Testis (tissue), 3 donors: ENCODE data around the gene NFATC2. TPM values are rescaled to one million over a fixed set of nuclear protein-coding genes. Genes with fewer than 3 reads are reported as not detected.

Source experiments
- DNase-seq: peaks from one replicate; pipeline ENCODE4 v3.0.0-alpha.2; 2019
- H3K27ac ChIP-seq, 2 donors: fragments of 200-600 bp; sonication (generic); one replicate each; pipeline ENCODE4 v1.5.1; 2019
- H3K27me3 ChIP-seq: fragments of 200-600 bp; sonication (generic); one replicate; pipeline ENCODE4 v1.5.1; 2019
- H3K36me3 ChIP-seq: fragments of 200-600 bp; sonication (generic); one replicate; pipeline ENCODE4 v1.5.1; 2017; ENCODE audit warnings: low read depth; ENCODE audit errors: missing control alignments
- H3K4me1 ChIP-seq: fragments of 200-600 bp; sonication (generic); one replicate; pipeline ENCODE4 v1.5.1; 2019
- H3K4me3 ChIP-seq, 2 donors: fragments of 200-600 bp; sonication (generic); one replicate each; pipeline ENCODE4 v1.5.1; 2017 to 2019
- H3K9me3 ChIP-seq: fragments of 200-600 bp; sonication (generic); one replicate; pipeline ENCODE4 v1.5.1; 2017
- POLR2A ChIP-seq: fragments of 450-650 bp; IDR thresholded peaks from one replicate; pipeline ENCODE4 v1.6.1; 2017; ENCODE audit warnings: antibody characterized with exemption, mild to moderate bottlenecking, moderate library complexity
- WGBS, 2 donors: methylation state at CpG; one replicate each; pipeline ENCODE4 v1.1.5; 2018; 5-methylcytosine and 5-hydroxymethylcytosine counted together
- intact Hi-C: fragments of 100-400 bp; cut with DNase I; formaldehyde crosslinking; loops from one replicate; pipeline ENCODE4 v1.15.1; 2023; ENCODE audit warnings: low total_unique reads
- polyA plus RNA-seq: library from polyadenylated mRNA; stranded (reverse); fragments of 350-450 nt; fragmentation: Illumina TruSeq; extraction: RNeasy Lipid Tissue Mini Kit (QIAGEN cat#74804); gene quantifications from one replicate; pipeline ENCODE4 v1.2.3, GENCODE V29; 2014; ENCODE audit warnings: low read depth, low replicate concordance; ENCODE audit not compliant: insufficient read depth
- total RNA-seq, 2 donors: library from RNA; depleted of rRNA; stranded (reverse); fragments of >200 nt; gene quantifications; one replicate each; pipeline ENCODE4 v1.2.3, GENCODE V29; 2016
- TF ChIP-seq, protein P1 (sequence below), 3 experiments: fragments of 450-650 bp in 2 of 3; fragments of 200-600 bp in 1 of 3; sonication (generic) in 1 of 3; IDR thresholded peaks; one replicate each; pipeline ENCODE4 v1.5.1; 2016 to 2019; ENCODE audit warnings: antibody characterized with exemption in 3 of 3, mild to moderate bottlenecking in 2 of 3, moderate library complexity in 1 of 3

The NFATC2 gene
- total and polyA plus RNA-seq, 3 donors from 2014 or later = 5.4 to 7.5 (median 6.5) TPM

DNA sequence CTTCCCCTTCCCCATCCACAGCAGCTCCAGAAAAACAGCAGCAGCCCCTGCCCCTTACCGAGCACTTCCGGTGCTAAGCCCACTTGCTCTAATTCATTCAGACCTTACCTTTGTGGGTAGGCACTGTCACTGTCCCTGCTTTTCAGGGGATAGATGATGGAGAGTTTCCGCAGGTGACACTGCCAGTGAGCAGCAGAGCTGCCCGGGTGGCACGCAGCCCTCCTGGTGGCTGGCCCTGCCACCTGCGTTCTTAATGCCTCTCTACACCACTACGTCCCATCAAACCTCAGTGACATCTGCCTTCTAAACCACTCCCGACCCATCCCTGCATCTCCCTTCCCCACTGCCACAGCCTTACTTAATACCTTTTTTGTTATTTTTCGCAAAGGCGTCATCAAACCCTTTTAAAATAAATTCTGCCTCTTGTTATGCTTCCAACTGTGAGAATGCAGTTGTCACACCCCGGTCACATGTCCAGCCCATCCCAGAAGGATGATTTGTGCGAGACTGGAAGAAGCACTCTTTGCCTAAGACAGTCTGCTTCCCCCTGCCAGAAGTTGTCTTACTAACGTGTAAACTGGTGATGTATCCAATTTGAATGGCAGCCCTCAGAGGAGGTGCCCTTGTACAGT is 89.7 kb downstream of the NFATC2 start:
- no peak for DNase-seq
- peaks cover 14% of the 10 kb centered on the region for H3K4me1 ChIP-seq
- H3K9me3 ChIP-seq = no peaks in the 10 kb centered on the region
- H3K4me3 ChIP-seq = no peak overlapping the region
- intact Hi-C loops = no loop called here
- WGBS, 2 donors = 93 to 95% methylated on average over 13 of the region's 13 CpGs
- TF ChIP-seq, protein P1, sequence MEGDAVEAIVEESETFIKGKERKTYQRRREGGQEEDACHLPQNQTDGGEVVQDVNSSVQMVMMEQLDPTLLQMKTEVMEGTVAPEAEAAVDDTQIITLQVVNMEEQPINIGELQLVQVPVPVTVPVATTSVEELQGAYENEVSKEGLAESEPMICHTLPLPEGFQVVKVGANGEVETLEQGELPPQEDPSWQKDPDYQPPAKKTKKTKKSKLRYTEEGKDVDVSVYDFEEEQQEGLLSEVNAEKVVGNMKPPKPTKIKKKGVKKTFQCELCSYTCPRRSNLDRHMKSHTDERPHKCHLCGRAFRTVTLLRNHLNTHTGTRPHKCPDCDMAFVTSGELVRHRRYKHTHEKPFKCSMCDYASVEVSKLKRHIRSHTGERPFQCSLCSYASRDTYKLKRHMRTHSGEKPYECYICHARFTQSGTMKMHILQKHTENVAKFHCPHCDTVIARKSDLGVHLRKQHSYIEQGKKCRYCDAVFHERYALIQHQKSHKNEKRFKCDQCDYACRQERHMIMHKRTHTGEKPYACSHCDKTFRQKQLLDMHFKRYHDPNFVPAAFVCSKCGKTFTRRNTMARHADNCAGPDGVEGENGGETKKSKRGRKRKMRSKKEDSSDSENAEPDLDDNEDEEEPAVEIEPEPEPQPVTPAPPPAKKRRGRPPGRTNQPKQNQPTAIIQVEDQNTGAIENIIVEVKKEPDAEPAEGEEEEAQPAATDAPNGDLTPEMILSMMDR (IDR thresholded peaks at IDR 0.05) = no peak
- TF ChIP-seq POLR2A = no peak
- H3K27me3 ChIP-seq = no peaks in the 10 kb centered on the region
- no peak overlapping the region for H3K27ac ChIP-seq
- no peaks in the 10 kb centered on the region for H3K36me3 ChIP-seq

GRCh38 chr20:51452091-51452613 is 90.4 kb downstream of the NFATC2 start:
- Histone ChIP-seq H3K27ac (no peak overlapping the region), H3K4me3 (no peak overlapping the region), H3K36me3 (no peaks in the 10 kb centered on the region), H3K9me3 (no peaks in the 10 kb centered on the region), H3K27me3 (no peaks in the 10 kb centered on the region), H3K4me1 (peaks cover 18% of the 10 kb centered on the region)
- TF ChIP-seq, protein P1 (IDR thresholded peaks at IDR 0.05) = no peak
- no peak for TF ChIP-seq POLR2A
- WGBS, 2 donors = 86 to 96% methylated on average over 6 of the region's 6 CpGs
- intact Hi-C loops = no loop called here
- DNase-seq = no peak

DNA sequence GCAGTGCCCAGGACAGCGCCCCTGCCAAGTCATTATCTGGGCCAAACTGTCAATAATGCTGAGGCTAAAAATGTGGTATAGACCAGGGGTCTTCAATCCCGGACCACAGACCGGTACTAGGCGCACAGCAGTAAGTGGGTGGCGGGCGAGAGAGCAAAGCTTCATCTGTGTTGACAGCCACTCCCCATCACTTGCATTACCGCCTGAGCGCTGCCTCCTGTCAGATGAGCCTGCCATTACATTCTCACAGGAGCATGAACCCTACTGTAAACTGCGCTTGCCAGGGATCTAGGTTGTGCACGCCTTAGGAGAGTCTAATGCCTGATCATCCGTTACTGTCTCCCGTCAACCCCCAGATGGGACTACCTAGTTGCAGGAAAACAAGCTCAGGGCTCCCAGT is 91.0 kb downstream of the NFATC2 start:
- Histone ChIP-seq H3K4me3 (no peak overlapping the region), H3K4me1 (peaks cover 16% of the 10 kb centered on the region), H3K36me3 (no peaks in the 10 kb centered on the region), H3K27me3 (no peaks in the 10 kb centered on the region), H3K9me3 (no peaks in the 10 kb centered on the region), H3K27ac (no peak overlapping the region)
- TF ChIP-seq POLR2A = no peak
- TF ChIP-seq, protein P1 (IDR thresholded peaks at IDR 0.05) = no peak
- WGBS, 2 donors = 96 to 99% methylated on average over 7 to 12 of the region's 12 CpGs
- intact Hi-C loops = no loop called here
- DNase-seq = no peak

- no peak overlapping the region for H3K4me3 ChIP-seq
- intact Hi-C loops = no loop called here
- peaks cover 11% of the 10 kb centered on the region for H3K4me1 ChIP-seq
- H3K36me3 ChIP-seq = no peaks in the 10 kb centered on the region
- TF ChIP-seq POLR2A = no peak
- TF ChIP-seq, protein P1 (IDR thresholded peaks at IDR 0.05) = no peak
- no peaks in the 10 kb centered on the region for H3K9me3 ChIP-seq
- no peak overlapping the region for H3K27ac ChIP-seq
- H3K27me3 ChIP-seq = no peaks in the 10 kb centered on the region
- DNase-seq = no peak
- 83 to 85% methylated on average over 3 of the region's 3 CpGs for WGBS, 2 donors
Measured at GRCh38 chr20:51450984-51451383, 91.5 kb downstream of the NFATC2 start.

- 82 to 83% methylated on average over 5 of the region's 5 CpGs for WGBS, 2 donors
- Histone ChIP-seq H3K27ac (no peak overlapping the region), H3K27me3 (no peaks in the 10 kb centered on the region), H3K36me3 (no peaks in the 10 kb centered on the region), H3K4me1 (peaks cover 11% of the 10 kb centered on the region), H3K4me3 (no peak overlapping the region), H3K9me3 (no peaks in the 10 kb centered on the region)
- no peak for DNase-seq
- TF ChIP-seq, protein P1 (IDR thresholded peaks at IDR 0.05) = no peak
- TF ChIP-seq POLR2A = no peak
- intact Hi-C loops = no loop called here
Measured at GRCh38 chr20:51450221-51450712, 92.3 kb downstream of the NFATC2 start.
